Activated CD8-positive, alpha-beta T cell treated with anti-CD3 and anti-CD28 coated beads for 36 hours (primary cell): ENCODE data around the gene LRBA. TPM values are rescaled to one million over a fixed set of nuclear protein-coding genes. Genes with fewer than 3 reads are reported as not detected.
A peak's percentile ranks its signal among the peaks of the same experiment; 100 is the strongest.

ENCODE experiments used
- ATAC-seq: fragments of 200-7000 bp; cut with Tn5 transposase; one replicate; pipeline ENCODE4 v1.10.0; 2021; ENCODE audit warnings: mild to moderate bottlenecking, moderate library complexity
- CTCF ChIA-PET: fragments of 350-600 bp; sonication (Branson Sonifier 250); formaldehyde crosslinking; loops from one replicate; lab custom pipeline; 2021; ENCODE audit warnings: antibody characterized with exemption; lab: Charles Lee
- POLR2A ChIA-PET: fragments of 350-600 bp; sonication (Branson Sonifier 250); formaldehyde crosslinking; loops from one replicate; lab custom pipeline; 2021; ENCODE audit warnings: antibody characterized with exemption; lab: Charles Lee
- DNase-seq: peaks from one replicate; pipeline ENCODE4 v3.0.0-alpha.2; 2020
- H3K27ac Mint-ChIP-seq: one replicate; pipeline ENCODE4 v1.8.0; 2021; ENCODE audit warnings: mild to moderate bottlenecking, mixed read lengths
- H3K27me3 Mint-ChIP-seq: one replicate; pipeline ENCODE4 v1.8.0; 2021; ENCODE audit warnings: mixed read lengths
- H3K36me3 Mint-ChIP-seq: one replicate; pipeline ENCODE4 v1.8.0; 2021; ENCODE audit warnings: low read depth, mixed read lengths
- H3K4me1 Mint-ChIP-seq: one replicate; pipeline ENCODE4 v1.8.0; 2021; ENCODE audit warnings: low read depth, mixed read lengths
- H3K4me3 Mint-ChIP-seq: one replicate; pipeline ENCODE4 v1.8.0; 2021; ENCODE audit warnings: mild to moderate bottlenecking, moderate library complexity, mixed read lengths
- H3K9me3 Mint-ChIP-seq: one replicate; pipeline ENCODE4 v1.8.0; 2021; ENCODE audit warnings: mixed read lengths
- intact Hi-C: fragments of 100-400 bp; cut with micrococcal nuclease; formaldehyde crosslinking; loops from one replicate; pipeline ENCODE4 v1.10.0; 2022
- total RNA-seq, 2 experiments: library from RNA; stranded (reverse); gene quantifications; one replicate each; pipeline ENCODE4 v1.2.3, GENCODE V29; 2021
- TF ChIP-seq, protein P1 (sequence below): fragments of 200-600 bp; IDR thresholded peaks from one replicate; pipeline ENCODE4 v1.8.0; 2022; ENCODE audit warnings: antibody characterized with exemption, mild to moderate bottlenecking

The LRBA gene
- total RNA-seq, 2 experiments from 2014 or later, result 48.1 to 52.5 TPM

GRCh38 chr4:150278206-150278605 is 736.9 kb downstream of the LRBA start:
- H3K4me3 Mint-ChIP-seq, result no peak overlapping the region
- peaks cover 12% of the 10 kb centered on the region for H3K9me3 Mint-ChIP-seq
- peaks cover 2% of the 10 kb centered on the region for H3K4me1 Mint-ChIP-seq
- CTCF ChIA-PET, result no interaction called here
- intact Hi-C loops, result no loop called here
- H3K27me3 Mint-ChIP-seq, result no peaks in the 10 kb centered on the region
- POLR2A ChIA-PET, result no interaction called here
- H3K27ac Mint-ChIP-seq, result no peak overlapping the region
- H3K36me3 Mint-ChIP-seq, result peaks cover 91% of the 10 kb centered on the region
- TF ChIP-seq, protein P1, sequence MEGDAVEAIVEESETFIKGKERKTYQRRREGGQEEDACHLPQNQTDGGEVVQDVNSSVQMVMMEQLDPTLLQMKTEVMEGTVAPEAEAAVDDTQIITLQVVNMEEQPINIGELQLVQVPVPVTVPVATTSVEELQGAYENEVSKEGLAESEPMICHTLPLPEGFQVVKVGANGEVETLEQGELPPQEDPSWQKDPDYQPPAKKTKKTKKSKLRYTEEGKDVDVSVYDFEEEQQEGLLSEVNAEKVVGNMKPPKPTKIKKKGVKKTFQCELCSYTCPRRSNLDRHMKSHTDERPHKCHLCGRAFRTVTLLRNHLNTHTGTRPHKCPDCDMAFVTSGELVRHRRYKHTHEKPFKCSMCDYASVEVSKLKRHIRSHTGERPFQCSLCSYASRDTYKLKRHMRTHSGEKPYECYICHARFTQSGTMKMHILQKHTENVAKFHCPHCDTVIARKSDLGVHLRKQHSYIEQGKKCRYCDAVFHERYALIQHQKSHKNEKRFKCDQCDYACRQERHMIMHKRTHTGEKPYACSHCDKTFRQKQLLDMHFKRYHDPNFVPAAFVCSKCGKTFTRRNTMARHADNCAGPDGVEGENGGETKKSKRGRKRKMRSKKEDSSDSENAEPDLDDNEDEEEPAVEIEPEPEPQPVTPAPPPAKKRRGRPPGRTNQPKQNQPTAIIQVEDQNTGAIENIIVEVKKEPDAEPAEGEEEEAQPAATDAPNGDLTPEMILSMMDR, result no peak
- ATAC-seq, result no peak
- DNase-seq, result no peak

GRCh38 chr4:150268444-150268843 is 746.6 kb downstream of the LRBA start:
- CTCF ChIA-PET, result no interaction called here
- Mint-ChIP-seq H3K36me3 (peaks cover 44% of the 10 kb centered on the region), H3K27ac (peak overlapping the region; percentile 51), H3K4me3 (no peak overlapping the region), H3K9me3 (no peaks in the 10 kb centered on the region), H3K4me1 (peaks cover 1% of the 10 kb centered on the region), H3K27me3 (no peaks in the 10 kb centered on the region)
- DNase-seq, result no peak
- intact Hi-C loops, result no loop called here
- POLR2A ChIA-PET, result no interaction called here
- TF ChIP-seq, protein P1, result no peak
- no peak for ATAC-seq

DNA sequence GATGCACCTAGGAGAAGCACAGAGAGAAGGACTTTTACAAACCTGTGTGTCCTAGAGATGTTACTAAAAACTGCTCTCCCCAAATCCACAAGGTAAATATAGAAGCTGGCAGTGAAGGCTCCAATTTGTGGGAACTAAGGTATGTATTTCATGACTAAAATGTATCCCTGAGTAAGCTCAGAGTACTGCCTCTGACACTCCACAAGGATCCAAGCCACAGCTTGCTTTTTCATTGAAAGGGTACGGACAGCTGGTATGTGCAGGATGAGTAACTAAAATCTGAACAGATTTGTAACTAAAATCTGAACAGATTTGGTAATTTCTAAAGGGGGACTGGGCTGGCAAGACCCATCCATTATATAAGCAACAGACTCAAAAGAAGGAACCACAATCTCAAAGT is 749.3 kb downstream of the LRBA start:
- TF ChIP-seq, protein P1, result no peak
- ChIA-PET CTCF (no interaction called here), POLR2A (no interaction called here)
- no peak for DNase-seq
- Mint-ChIP-seq H3K27me3 (no peaks in the 10 kb centered on the region), H3K9me3 (no peaks in the 10 kb centered on the region), H3K27ac (no peak overlapping the region), H3K4me1 (peaks cover 1% of the 10 kb centered on the region), H3K4me3 (no peak overlapping the region), H3K36me3 (peaks cover 27% of the 10 kb centered on the region)
- no peak for ATAC-seq
- intact Hi-C loops, result no loop called here

GRCh38 chr4:150264595-150265161 is 750.4 kb downstream of the LRBA start:
- Mint-ChIP-seq H3K27me3 (no peaks in the 10 kb centered on the region), H3K9me3 (no peaks in the 10 kb centered on the region), H3K4me3 (no peak overlapping the region), H3K27ac (no peak overlapping the region), H3K36me3 (peaks cover 21% of the 10 kb centered on the region), H3K4me1 (peaks cover 1% of the 10 kb centered on the region)
- no peak for ATAC-seq
- intact Hi-C loops, result no loop called here
- TF ChIP-seq, protein P1, result no peak
- DNase-seq, result no peak
- ChIA-PET CTCF (no interaction called here), POLR2A (interaction anchor here (0.6 kb wide), 1 partner anchor 78 kb away, joined by 3 read pairs; no protein-coding TSS in a partner anchor)

- no peak for DNase-seq
- Mint-ChIP-seq H3K9me3 (no peaks in the 10 kb centered on the region), H3K27me3 (no peaks in the 10 kb centered on the region), H3K4me3 (no peak overlapping the region), H3K27ac (no peak overlapping the region), H3K36me3 (peaks cover 13% of the 10 kb centered on the region), H3K4me1 (no peaks in the 10 kb centered on the region)
- POLR2A ChIA-PET, result no interaction called here
- TF ChIP-seq, protein P1, result no peak
- CTCF ChIA-PET, result interaction anchor here (0.6 kb wide), 1 partner anchor 147 kb away, joined by 3 read pairs; no protein-coding TSS in a partner anchor
- intact Hi-C loops, result no loop called here
- ATAC-seq, result no peak
These were observed 752.5 kb downstream of the LRBA start for GRCh38 chr4:150262611-150263010.
